Naive thymus-derived CD4-positive, alpha-beta T cell (primary cell): ENCODE data around the gene COL23A1. TPM values are rescaled to one million over a fixed set of nuclear protein-coding genes. Genes with fewer than 3 reads are reported as not detected.
"Not testable (repeated sequence)": the region's sequence is repeated elsewhere in the genome, so short reads cannot be mapped to it uniquely, and the experiment has no call there.

Experiments used
- ATAC-seq: fragments of 150-1000 bp; cut with Tn5 transposase; 2 replicates; pipeline ENCODE4 v1.10.0; 2021; ENCODE audit warnings: mild to moderate bottlenecking, moderate library complexity
- CTCF ChIA-PET: fragments of 350-600 bp; sonication (Branson Sonifier 250); formaldehyde crosslinking; loops from one replicate; lab custom pipeline; 2021; ENCODE audit warnings: antibody characterized with exemption; lab: Charles Lee
- POLR2A ChIA-PET: fragments of 350-600 bp; sonication (Branson Sonifier 250); formaldehyde crosslinking; loops from one replicate; lab custom pipeline; 2021; ENCODE audit warnings: antibody characterized with exemption, inconsistent platforms; lab: Charles Lee
- DNase-seq, 9 donors: peaks; one replicate each; pipeline versions ENCODE4 v3.0.0 to v3.0.0-alpha.2; 2020 to 2022; ENCODE audit warnings: mixed read lengths in 1 of 9
- H3K27ac ChIP-seq: one replicate; pipeline ENCODE4 v1.7.0; 2013; ENCODE audit warnings: mild to moderate bottlenecking, low read depth, low read length, moderate library complexity
- H3K27me3 ChIP-seq, 2 donors: one replicate each; pipeline ENCODE4 v1.7.0; 2013; ENCODE audit warnings: low read length in 2 of 2, mild to moderate bottlenecking in 2 of 2, moderate library complexity in 2 of 2; ENCODE audit not compliant: control insufficient read depth in 2 of 2, insufficient read depth in 2 of 2
- H3K36me3 ChIP-seq, 3 experiments: 1 replicate in 2 of 3; 2 replicates in 1 of 3; pipeline ENCODE4 v1.7.0; 2013; ENCODE audit warnings: low read length in 3 of 3, mild to moderate bottlenecking in 3 of 3, moderate library complexity in 1 of 3; ENCODE audit not compliant: insufficient read depth in 3 of 3, control insufficient read depth in 2 of 3
- H3K4me1 ChIP-seq, 2 donors: one replicate each; pipeline ENCODE4 v1.7.0; 2013; ENCODE audit warnings: low read length in 2 of 2, mild to moderate bottlenecking in 2 of 2, moderate library complexity in 1 of 2; ENCODE audit not compliant: control insufficient read depth in 2 of 2, insufficient read depth in 2 of 2
- H3K4me3 ChIP-seq: 2 replicates; pipeline ENCODE4 v1.7.0; 2013; ENCODE audit warnings: mild to moderate bottlenecking, low read length
- H3K9me3 ChIP-seq, 3 experiments: 1 replicate in 2 of 3; 2 replicates in 1 of 3; pipeline ENCODE4 v1.7.0; 2013; ENCODE audit warnings: low read length in 3 of 3; ENCODE audit not compliant: control insufficient read depth in 2 of 3
- H3K27ac Mint-ChIP-seq, 9 donors: one replicate each; pipeline ENCODE4 v1.8.0; 2020 to 2022; ENCODE audit warnings: mixed read lengths in 9 of 9, mild to moderate bottlenecking in 8 of 9, moderate library complexity in 5 of 9, inconsistent platforms in 2 of 9
- H3K27me3 Mint-ChIP-seq, 5 donors: one replicate each; pipeline ENCODE4 v1.8.0; 2021 to 2022; ENCODE audit warnings: mixed read lengths in 5 of 5, mild to moderate bottlenecking in 1 of 5
- H3K36me3 Mint-ChIP-seq, 5 donors: one replicate each; pipeline ENCODE4 v1.8.0; 2020 to 2022; ENCODE audit warnings: mixed read lengths in 5 of 5, mild to moderate bottlenecking in 3 of 5, inconsistent platforms in 1 of 5
- H3K4me1 Mint-ChIP-seq, 7 donors: one replicate each; pipeline ENCODE4 v1.8.0; 2020 to 2022; ENCODE audit warnings: mixed read lengths in 7 of 7, mild to moderate bottlenecking in 3 of 7, inconsistent platforms in 1 of 7
- H3K4me3 Mint-ChIP-seq, 10 donors: one replicate each; pipeline ENCODE4 v1.8.0; 2020 to 2022; ENCODE audit warnings: mild to moderate bottlenecking in 10 of 10, mixed read lengths in 10 of 10, moderate library complexity in 6 of 10, inconsistent platforms in 2 of 10
- H3K9me3 Mint-ChIP-seq, 11 donors: one replicate each; pipeline ENCODE4 v1.8.0; 2020 to 2022; ENCODE audit warnings: mixed read lengths in 11 of 11, mild to moderate bottlenecking in 4 of 11, inconsistent platforms in 1 of 11, moderate library complexity in 1 of 11
- intact Hi-C, 2 donors: fragments of 100-400 bp; cut with micrococcal nuclease; formaldehyde crosslinking; loops; one replicate each; pipeline ENCODE4 v1.15.1; 2023
- polyA plus RNA-seq, 2 donors: library from polyadenylated mRNA; unstranded; fragments of 300-500 nt; fragmentation: Illumina TruSeq; gene quantifications; one replicate each; pipeline ENCODE4 v1.2.3, GENCODE V29; 2021
- total RNA-seq, 6 experiments: library from RNA in 5 of 6; stranded (reverse) in 5 of 6; gene quantifications; 1 replicate in 5 of 6; 2 replicates in 1 of 6; pipeline ENCODE4 v1.2.3 and lab custom pipeline; 2021 to 2026

Gene COL23A1
- total and polyA plus RNA-seq, 7 experiments from 2014 or later, result 0.13 to 0.32 (median 0.22) TPM; not detected in 4

DNA sequence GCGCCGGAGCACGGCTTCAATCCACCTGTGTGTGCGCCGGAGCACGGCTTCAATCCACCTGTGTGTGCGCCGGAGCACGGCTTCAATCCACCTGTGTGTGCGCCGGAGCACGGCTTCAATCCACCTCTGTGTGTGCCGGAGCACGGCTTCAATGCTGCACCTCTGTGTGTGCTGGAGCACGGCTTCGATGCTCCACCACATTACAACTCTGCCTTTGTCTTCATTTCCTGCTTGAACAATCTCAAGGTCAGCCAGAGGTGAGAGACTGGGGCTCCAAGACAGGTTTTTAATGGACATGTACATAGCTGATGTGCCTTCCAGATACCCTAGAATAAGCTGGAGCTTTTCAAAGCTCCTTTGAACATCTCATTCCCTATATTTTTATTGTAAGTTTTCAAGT, 287.9 kb downstream of the COL23A1 start:
- intact Hi-C loops, ATAC-seq, H3K36me3 Mint-ChIP-seq, H3K27ac ChIP-seq, H3K4me3 Mint-ChIP-seq, H3K4me3 ChIP-seq, H3K4me1 Mint-ChIP-seq, H3K27me3 ChIP-seq, H3K36me3 ChIP-seq, DNase-seq, POLR2A ChIA-PET, H3K27ac Mint-ChIP-seq, H3K4me1 ChIP-seq, CTCF ChIA-PET, H3K9me3 ChIP-seq: not testable (repeated sequence)
- Mint-ChIP-seq H3K27me3 (peaks cover 0 to 21% (median 11%) of the 10 kb centered on the region in 5 donors), H3K9me3 (peaks cover 0 to 14% (median 2%) of the 10 kb centered on the region in 11 donors)

DNA sequence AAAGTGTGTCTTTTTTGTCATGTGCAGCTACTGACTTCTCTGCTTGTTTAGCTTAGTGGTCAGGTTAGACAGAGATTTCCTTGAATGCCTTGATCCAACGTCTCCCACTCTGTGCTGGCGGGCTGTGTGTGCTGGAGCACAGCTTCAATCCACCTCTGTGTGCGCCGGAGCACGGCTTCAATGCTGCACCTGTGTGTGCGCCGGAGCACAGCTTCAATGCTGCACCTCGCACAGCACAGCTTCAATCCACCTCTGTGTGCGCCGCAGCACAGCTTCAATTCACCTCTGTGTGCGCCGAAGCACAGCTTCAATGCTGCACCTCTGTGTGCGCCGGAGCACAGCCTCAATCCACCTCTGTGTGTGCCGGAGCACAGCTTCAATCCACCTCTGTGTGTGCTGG, 288.6 kb downstream of the COL23A1 start:
- Mint-ChIP-seq H3K4me3 (no peak overlapping the region), H3K27me3 (peaks cover 0 to 21% (median 11%) of the 10 kb centered on the region in 5 donors), H3K4me1 (no peaks in the 10 kb centered on the region), H3K9me3 (peaks cover 0 to 14% (median 2%) of the 10 kb centered on the region in 11 donors), H3K27ac (no peak overlapping the region), H3K36me3 (peaks cover 0 to 8% (median 0%) of the 10 kb centered on the region in 5 donors)
- intact Hi-C loops, result no loop called here
- ChIA-PET POLR2A (interaction anchor here (0.8 kb wide), 1 partner anchor 1450 kb away, joined by 4 read pairs; no protein-coding TSS in a partner anchor), CTCF (no interaction called here)
- H3K27me3 ChIP-seq, result no peaks in the 10 kb centered on the region
- DNase-seq, result no peak
- H3K27ac ChIP-seq, result no peak overlapping the region
- no peaks in the 10 kb centered on the region for H3K36me3 ChIP-seq
- H3K9me3 ChIP-seq, result no peaks in the 10 kb centered on the region
- H3K4me3 ChIP-seq, result no peak overlapping the region
- ATAC-seq, result no peak
- H3K4me1 ChIP-seq, result no peaks in the 10 kb centered on the region

DNA sequence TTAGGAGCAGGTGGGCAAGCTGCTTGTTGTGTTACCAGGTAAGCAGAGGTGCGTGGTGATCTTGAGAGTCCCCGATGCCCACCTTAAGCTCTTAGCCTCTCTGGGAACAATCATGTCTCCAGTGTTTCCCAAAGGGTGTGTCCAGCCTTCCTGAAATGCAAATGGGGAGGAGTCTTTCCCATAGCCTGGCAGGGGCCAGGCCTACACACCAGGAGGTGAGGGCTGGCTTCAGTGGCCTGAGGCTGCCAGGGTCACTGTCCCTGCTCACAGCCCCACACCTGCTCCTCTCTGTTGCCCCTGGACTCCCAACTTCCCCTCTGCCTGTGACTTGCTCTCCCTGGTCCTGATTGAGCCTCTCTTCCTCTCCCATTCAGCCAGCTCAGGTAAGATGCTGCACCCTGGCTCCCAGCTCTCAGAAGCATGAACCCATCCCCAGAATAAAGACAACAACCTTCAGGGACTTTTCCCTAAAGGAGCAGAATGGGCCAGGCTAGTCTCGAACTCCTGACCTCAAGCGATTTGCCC, 291.8 kb downstream of the COL23A1 start:
- Histone ChIP-seq H3K27me3 (no peaks in the 10 kb centered on the region), H3K36me3 (no peaks in the 10 kb centered on the region), H3K4me3 (no peak overlapping the region), H3K27ac (no peak overlapping the region), H3K9me3 (no peaks in the 10 kb centered on the region), H3K4me1 (no peaks in the 10 kb centered on the region)
- POLR2A ChIA-PET, result no interaction called here
- H3K36me3 Mint-ChIP-seq, result peaks cover 0 to 8% (median 0%) of the 10 kb centered on the region in 5 donors
- H3K4me3 Mint-ChIP-seq, result no peak overlapping the region
- peaks cover 0 to 14% (median 5%) of the 10 kb centered on the region in 11 donors for H3K9me3 Mint-ChIP-seq
- DNase-seq (no peak), ATAC-seq (no peak)
- peaks cover 0 to 2% (median 0%) of the 10 kb centered on the region in 7 donors for H3K4me1 Mint-ChIP-seq
- intact Hi-C loops, result no loop called here
- CTCF ChIA-PET, result no interaction called here
- H3K27me3 Mint-ChIP-seq, result peaks cover 0 to 16% (median 2%) of the 10 kb centered on the region in 5 donors
- H3K27ac Mint-ChIP-seq, result no peak overlapping the region

DNA sequence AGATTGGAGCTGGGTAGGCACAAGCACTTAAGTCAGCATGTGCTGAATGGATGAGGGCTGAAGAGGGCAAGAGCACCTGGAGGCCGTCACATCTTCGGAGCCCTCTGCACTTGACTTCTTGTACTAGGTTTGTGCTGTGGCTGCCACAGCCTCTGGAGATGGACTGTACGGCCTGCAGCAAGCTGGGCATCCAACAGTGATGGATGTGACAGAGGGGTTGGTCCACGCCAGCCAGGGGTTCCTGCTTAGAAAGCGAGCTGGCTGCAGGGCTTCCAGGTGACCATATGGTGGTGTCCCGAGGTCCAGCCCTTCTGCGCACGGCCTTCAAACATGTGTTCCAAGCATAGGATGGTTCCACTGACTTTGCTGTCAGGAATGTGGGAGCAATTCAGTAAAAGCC, 292.4 kb downstream of the COL23A1 start:
- no peak overlapping the region for H3K4me3 ChIP-seq
- no peaks in the 10 kb centered on the region for H3K27me3 ChIP-seq
- Mint-ChIP-seq H3K9me3 (peaks cover 0 to 14% (median 5%) of the 10 kb centered on the region in 11 donors), H3K4me1 (peaks cover 0 to 3% (median 0%) of the 10 kb centered on the region in 7 donors), H3K4me3 (no peak overlapping the region), H3K27me3 (peaks cover 0 to 20% (median 2%) of the 10 kb centered on the region in 5 donors), H3K27ac (no peak overlapping the region), H3K36me3 (peaks cover 0 to 8% (median 0%) of the 10 kb centered on the region in 5 donors)
- POLR2A ChIA-PET, result no interaction called here
- H3K27ac ChIP-seq, result no peak overlapping the region
- no peak for DNase-seq
- intact Hi-C loops, result no loop called here
- no peak for ATAC-seq
- H3K4me1 ChIP-seq, result no peaks in the 10 kb centered on the region
- no peaks in the 10 kb centered on the region for H3K36me3 ChIP-seq
- H3K9me3 ChIP-seq, result no peaks in the 10 kb centered on the region
- CTCF ChIA-PET, result no interaction called here

DNA sequence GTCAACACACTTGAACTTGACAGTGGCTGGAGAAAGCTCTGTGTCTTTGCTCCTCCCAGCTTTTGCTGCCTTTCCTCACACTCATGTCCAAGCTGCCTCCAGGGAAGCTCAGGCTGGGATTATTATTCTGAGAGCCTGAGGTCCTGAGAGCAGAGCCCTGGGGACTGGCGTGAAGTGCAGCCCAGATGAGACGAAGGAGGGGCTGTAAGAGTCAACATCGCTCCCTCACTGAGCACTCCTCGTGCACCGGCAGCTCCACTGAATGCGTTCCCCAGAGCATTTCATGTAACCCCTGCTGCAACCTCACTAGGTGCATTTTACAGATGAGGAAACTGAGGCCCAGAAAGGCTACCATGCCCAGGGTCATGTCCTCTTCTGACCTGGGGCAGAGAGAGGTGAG, 294.1 kb downstream of the COL23A1 start:
- peaks cover 0 to 3% (median 0%) of the 10 kb centered on the region in 7 donors for H3K4me1 Mint-ChIP-seq
- Histone ChIP-seq H3K27me3 (no peaks in the 10 kb centered on the region), H3K36me3 (no peaks in the 10 kb centered on the region), H3K27ac (no peak overlapping the region), H3K4me3 (no peak overlapping the region), H3K9me3 (no peaks in the 10 kb centered on the region), H3K4me1 (no peaks in the 10 kb centered on the region)
- peaks cover 0 to 18% (median 5%) of the 10 kb centered on the region in 5 donors for H3K27me3 Mint-ChIP-seq
- peaks cover 0 to 3% (median 0%) of the 10 kb centered on the region in 5 donors for H3K36me3 Mint-ChIP-seq
- no peak for DNase-seq
- ChIA-PET CTCF (no interaction called here), POLR2A (no interaction called here)
- ATAC-seq, result no peak
- intact Hi-C loops, result no loop called here
- peaks cover 0 to 5% (median 3%) of the 10 kb centered on the region in 11 donors for H3K9me3 Mint-ChIP-seq
- no peak overlapping the region for H3K27ac Mint-ChIP-seq
- H3K4me3 Mint-ChIP-seq, result no peak overlapping the region

DNA sequence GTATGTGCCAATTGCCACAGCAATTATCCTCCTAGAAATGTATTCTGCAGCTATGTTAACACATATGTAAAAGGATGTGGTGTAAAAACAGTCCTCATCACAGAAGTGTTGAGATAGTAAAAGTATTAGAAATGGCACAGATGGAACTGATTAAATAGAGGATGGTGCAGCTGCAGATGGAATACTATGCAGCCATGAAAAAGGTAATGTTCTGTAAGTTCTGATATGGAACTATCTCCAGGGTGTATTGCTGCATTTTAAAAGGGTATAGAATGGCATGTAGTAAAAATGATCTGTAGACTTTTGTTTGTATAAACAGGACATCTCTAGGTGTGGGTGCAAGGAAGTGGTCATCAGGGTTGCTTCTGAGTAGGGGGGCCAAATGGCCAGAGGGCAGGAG, 294.6 kb downstream of the COL23A1 start:
- no peaks in the 10 kb centered on the region for H3K9me3 ChIP-seq
- CTCF ChIA-PET, result no interaction called here
- no peaks in the 10 kb centered on the region for H3K27me3 ChIP-seq
- no peak overlapping the region for H3K27ac ChIP-seq
- H3K4me1 ChIP-seq, result no peaks in the 10 kb centered on the region
- H3K36me3 ChIP-seq, result no peaks in the 10 kb centered on the region
- Mint-ChIP-seq H3K4me1 (peaks cover 0 to 3% (median 0%) of the 10 kb centered on the region in 7 donors), H3K27me3 (peaks cover 0 to 20% (median 9%) of the 10 kb centered on the region in 5 donors), H3K9me3 (peaks cover 0 to 5% (median 0%) of the 10 kb centered on the region in 11 donors), H3K27ac (no peak overlapping the region), H3K4me3 (no peak overlapping the region), H3K36me3 (no peaks in the 10 kb centered on the region)
- POLR2A ChIA-PET, result no interaction called here
- H3K4me3 ChIP-seq, result no peak overlapping the region
- intact Hi-C loops, result no loop called here
- no peak for DNase-seq
- ATAC-seq, result no peak

DNA sequence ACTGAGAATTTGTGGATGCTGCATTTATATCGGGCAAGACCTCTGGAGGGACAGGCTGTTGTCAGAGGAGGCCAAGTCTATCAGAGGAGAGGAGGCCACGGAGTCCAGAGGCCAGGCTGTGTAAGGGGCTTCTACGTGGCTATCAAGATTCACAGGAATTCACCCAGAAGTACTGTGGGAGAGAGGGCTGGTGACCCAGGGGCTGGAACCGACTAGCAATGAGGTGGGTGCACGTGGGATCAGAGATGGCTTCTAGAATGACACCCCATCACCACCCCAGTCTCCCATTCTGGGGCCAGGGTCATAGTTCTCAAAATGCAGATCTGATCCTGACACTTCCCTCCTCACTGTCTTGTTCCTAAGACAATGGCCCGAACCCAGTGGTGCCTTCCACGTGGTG, 296.4 kb downstream of the COL23A1 start:
- no peaks in the 10 kb centered on the region for H3K4me1 ChIP-seq
- DNase-seq (no peak), ATAC-seq (no peak)
- no peaks in the 10 kb centered on the region for H3K27me3 ChIP-seq
- H3K4me1 Mint-ChIP-seq, result peaks cover 0 to 3% (median 0%) of the 10 kb centered on the region in 7 donors
- no peak overlapping the region for H3K27ac ChIP-seq
- CTCF ChIA-PET, result no interaction called here
- H3K9me3 Mint-ChIP-seq, result peaks cover 0 to 5% (median 0%) of the 10 kb centered on the region in 11 donors
- H3K4me3 ChIP-seq, result no peak overlapping the region
- POLR2A ChIA-PET, result no interaction called here
- peaks cover 0 to 29% (median 12%) of the 10 kb centered on the region in 5 donors for H3K27me3 Mint-ChIP-seq
- no peaks in the 10 kb centered on the region for H3K9me3 ChIP-seq
- H3K36me3 Mint-ChIP-seq, result no peaks in the 10 kb centered on the region
- no peak overlapping the region for H3K27ac Mint-ChIP-seq
- intact Hi-C loops, result no loop called here
- H3K4me3 Mint-ChIP-seq, result no peak overlapping the region
- H3K36me3 ChIP-seq, result no peaks in the 10 kb centered on the region
